ENCODE data around the gene PPP1R36.

DNA sequence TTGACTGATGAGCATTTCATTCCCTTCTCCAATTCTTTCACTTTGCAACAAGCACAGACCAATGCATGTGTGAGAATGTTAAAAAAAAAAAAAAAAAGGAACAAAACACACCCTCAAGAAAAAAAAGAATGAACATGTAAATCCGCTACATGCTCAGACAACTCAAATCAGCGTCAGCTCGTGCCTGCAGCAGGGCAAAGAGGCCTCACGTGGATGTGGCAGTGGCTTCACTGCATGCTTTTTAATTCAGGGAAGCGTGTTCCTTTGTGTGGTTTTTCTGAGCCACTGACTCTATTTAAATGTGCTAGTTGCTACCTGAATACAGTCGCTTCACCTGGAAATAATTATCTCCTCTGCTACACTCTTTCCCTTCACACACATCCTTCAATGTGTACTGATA is 55.1 kb downstream of the PPP1R36 start:
- TF ChIP-seq, protein P1, sequence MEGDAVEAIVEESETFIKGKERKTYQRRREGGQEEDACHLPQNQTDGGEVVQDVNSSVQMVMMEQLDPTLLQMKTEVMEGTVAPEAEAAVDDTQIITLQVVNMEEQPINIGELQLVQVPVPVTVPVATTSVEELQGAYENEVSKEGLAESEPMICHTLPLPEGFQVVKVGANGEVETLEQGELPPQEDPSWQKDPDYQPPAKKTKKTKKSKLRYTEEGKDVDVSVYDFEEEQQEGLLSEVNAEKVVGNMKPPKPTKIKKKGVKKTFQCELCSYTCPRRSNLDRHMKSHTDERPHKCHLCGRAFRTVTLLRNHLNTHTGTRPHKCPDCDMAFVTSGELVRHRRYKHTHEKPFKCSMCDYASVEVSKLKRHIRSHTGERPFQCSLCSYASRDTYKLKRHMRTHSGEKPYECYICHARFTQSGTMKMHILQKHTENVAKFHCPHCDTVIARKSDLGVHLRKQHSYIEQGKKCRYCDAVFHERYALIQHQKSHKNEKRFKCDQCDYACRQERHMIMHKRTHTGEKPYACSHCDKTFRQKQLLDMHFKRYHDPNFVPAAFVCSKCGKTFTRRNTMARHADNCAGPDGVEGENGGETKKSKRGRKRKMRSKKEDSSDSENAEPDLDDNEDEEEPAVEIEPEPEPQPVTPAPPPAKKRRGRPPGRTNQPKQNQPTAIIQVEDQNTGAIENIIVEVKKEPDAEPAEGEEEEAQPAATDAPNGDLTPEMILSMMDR (IDR thresholded peaks at IDR 0.05), result no peak
- TF ChIP-seq POLR2A (IDR thresholded peaks at IDR 0.05), result no peak

Data from heart left ventricle (tissue), 13 donors.